ENCODE measurements around the gene STUB1. TPM values are rescaled to one million over a fixed set of nuclear protein-coding genes. Genes with fewer than 3 reads are reported as not detected.

STUB1 gene
- total RNA-seq, 1 donor from 2014 or later = 86.0 TPM

DNA sequence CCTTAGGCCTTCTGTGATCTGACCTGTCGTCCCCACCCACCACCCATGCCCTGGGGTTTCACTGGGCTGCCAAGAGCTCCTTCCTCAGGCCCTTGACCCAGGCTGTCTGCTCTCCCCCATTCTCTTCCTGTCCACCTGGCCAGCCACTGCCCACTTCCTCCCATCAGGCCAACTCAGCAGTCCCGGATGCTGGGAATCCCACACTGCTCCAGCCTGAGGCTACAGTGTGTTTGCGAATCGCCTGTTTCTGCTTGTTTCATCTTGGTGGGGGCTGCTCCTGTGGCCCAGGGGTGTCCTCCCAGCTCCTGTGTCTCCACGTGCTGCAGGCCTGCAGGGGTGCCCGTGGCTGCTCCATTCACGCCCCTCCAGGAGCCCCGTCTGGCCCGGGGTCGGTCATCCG lies 33.9 kb downstream of the STUB1 start:
- peaks cover 37% of the 10 kb centered on the region for H3K27me3 ChIP-seq (ENCODE audit: low read depth)
- intact Hi-C loops (cut with DNase I) = no loop called here
- TF ChIP-seq, protein P1, sequence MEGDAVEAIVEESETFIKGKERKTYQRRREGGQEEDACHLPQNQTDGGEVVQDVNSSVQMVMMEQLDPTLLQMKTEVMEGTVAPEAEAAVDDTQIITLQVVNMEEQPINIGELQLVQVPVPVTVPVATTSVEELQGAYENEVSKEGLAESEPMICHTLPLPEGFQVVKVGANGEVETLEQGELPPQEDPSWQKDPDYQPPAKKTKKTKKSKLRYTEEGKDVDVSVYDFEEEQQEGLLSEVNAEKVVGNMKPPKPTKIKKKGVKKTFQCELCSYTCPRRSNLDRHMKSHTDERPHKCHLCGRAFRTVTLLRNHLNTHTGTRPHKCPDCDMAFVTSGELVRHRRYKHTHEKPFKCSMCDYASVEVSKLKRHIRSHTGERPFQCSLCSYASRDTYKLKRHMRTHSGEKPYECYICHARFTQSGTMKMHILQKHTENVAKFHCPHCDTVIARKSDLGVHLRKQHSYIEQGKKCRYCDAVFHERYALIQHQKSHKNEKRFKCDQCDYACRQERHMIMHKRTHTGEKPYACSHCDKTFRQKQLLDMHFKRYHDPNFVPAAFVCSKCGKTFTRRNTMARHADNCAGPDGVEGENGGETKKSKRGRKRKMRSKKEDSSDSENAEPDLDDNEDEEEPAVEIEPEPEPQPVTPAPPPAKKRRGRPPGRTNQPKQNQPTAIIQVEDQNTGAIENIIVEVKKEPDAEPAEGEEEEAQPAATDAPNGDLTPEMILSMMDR (IDR thresholded peaks at IDR 0.05) = no peak
- H3K36me3 ChIP-seq = no peaks in the 10 kb centered on the region
- peak overlapping the region; percentile 34 for H3K4me3 ChIP-seq
- H3K4me1 ChIP-seq = peaks cover 18% of the 10 kb centered on the region
- DNase-seq (no peak), ATAC-seq (no peak)
- H3K27ac ChIP-seq = no peak overlapping the region
- H3K9me3 ChIP-seq = no peaks in the 10 kb centered on the region

DNA sequence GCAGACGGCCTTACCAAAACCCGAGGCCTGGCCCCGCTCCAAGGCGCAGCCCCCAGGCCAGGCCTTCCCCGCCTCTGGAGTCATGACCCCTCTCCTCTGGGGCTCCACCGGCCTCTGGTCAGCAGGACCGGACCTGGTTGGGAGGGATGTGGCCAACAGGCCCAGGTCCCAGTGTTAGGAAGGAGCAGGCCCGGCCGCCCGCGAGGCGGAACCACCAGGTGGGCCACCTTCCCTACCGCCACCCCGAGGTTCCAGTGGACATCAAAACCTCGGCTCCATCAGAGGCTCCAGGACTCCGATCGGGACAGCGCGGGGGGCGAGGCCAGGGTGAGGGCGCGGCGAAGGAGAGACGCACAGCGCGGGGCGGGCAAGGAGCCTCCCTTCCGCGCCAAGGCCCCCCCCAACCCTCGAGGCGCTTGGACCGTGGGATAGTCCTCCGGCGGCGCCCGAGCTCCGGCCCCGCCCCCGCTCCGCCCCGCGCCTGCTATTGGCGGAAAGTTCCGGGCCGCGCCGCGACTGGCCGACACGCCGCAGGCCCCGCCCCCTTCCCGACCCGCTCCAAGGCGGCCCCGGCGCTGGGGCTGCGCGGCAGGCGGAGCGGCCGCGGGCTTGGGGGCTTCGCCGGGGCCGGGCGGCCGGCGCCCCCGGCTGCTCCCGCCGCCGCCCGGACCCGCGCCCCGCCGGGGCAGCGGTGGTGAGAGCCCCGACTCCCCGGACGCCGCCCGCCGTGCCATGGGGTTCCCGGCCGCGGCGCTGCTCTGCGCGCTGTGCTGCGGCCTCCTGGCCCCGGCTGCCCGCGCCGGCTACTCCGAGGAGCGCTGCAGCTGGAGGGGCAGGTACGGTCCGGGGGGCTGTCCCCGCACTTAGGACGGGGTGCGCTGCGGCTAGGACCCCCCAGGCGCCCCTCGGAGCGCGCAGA lies 34.6 kb downstream of the STUB1 start, which contains the start of gene METRN:
Gene METRN, plus strand, starts transcription at position 561 of the 919 bp plus-strand sequence. Its CDS starts 172 bp downstream, at position 733.
- peaks cover 24% of the 10 kb centered on the region for H3K4me1 ChIP-seq
- ATAC-seq (peak; percentile 90 to 92), DNase-seq (peak; percentile 95)
- H3K4me3 ChIP-seq = peak within 1 kb of the TSS; percentile 77
- H3K27ac ChIP-seq = peak within 1 kb of the TSS; percentile 36
- no peaks in the 10 kb centered on the region for H3K36me3 ChIP-seq
- intact Hi-C loops (cut with DNase I) = no loop called here
- H3K27me3 ChIP-seq (ENCODE audit: low read depth) = peaks cover 30% of the 10 kb centered on the region
- H3K9me3 ChIP-seq = no peaks in the 10 kb centered on the region
- TF ChIP-seq, protein P1 (IDR thresholded peaks at IDR 0.05) = no peak

DNA sequence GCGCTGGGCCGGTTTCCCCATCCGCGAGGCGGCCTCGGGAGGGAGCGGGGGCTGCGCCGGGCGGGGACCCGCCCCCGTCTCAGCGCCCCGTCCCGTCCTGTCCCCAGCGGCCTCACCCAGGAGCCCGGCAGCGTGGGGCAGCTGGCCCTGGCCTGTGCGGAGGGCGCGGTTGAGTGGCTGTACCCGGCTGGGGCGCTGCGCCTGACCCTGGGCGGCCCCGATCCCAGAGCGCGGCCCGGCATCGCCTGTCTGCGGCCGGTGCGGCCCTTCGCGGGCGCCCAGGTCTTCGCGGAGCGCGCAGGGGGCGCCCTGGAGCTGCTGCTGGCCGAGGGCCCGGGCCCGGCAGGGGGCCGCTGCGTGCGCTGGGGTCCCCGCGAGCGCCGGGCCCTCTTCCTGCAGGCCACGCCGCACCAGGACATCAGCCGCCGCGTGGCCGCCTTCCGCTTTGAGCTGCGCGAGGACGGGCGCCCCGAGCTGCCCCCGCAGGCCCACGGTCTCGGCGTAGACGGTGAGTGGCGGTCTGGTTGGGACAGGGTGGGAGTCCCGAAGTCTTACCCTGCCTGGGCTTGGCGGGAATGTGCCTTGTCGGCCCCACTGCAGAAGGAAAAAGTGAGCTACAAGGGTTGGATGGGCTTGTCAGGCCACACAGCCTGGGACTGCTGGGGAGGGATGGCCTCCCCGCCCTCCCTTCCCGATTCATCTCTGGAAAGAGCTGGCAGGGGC lies 35.4 kb downstream of the STUB1 start:
- Histone ChIP-seq H3K9me3 (no peaks in the 10 kb centered on the region), H3K4me3 (peak overlapping the region; percentile 77), H3K4me1 (peaks cover 32% of the 10 kb centered on the region), H3K27ac (peak overlapping the region; percentile 36), H3K36me3 (no peaks in the 10 kb centered on the region), H3K27me3 (ENCODE audit: low read depth) (peaks cover 22% of the 10 kb centered on the region)
- no peak for DNase-seq
- TF ChIP-seq, protein P1 (IDR thresholded peaks at IDR 0.05) = no peak
- peak in 1 of 2 donors; percentile 5 for ATAC-seq
- intact Hi-C loops (cut with DNase I) = no loop called here

DNA sequence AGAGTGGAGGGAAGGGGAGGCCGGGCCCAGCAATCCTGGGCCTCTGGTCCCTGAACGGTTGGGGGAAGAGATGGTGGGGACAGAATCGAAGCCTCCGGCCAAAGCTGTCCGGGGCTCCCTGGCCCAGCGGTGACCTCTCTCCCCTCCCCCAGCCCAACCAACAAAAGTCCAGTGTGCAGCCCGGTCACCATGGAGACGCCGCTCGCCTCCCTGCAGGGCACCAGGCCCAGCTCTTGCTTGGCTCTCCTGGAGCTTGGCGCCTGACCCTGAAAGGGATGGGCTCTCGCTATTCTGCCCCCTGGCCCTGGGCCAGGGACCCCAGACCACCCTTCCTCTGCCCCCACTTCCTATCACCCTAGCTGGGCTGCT lies 36.0 kb downstream of the STUB1 start:
- no peaks in the 10 kb centered on the region for H3K9me3 ChIP-seq
- peaks cover 16% of the 10 kb centered on the region for H3K27me3 ChIP-seq (ENCODE audit: low read depth)
- H3K4me1 ChIP-seq = peaks cover 33% of the 10 kb centered on the region
- TF ChIP-seq, protein P1 (IDR thresholded peaks at IDR 0.05) = no peak
- DNase-seq (no peak), ATAC-seq (no peak)
- H3K4me3 ChIP-seq = peak overlapping the region; percentile 77
- no peaks in the 10 kb centered on the region for H3K36me3 ChIP-seq
- no peak overlapping the region for H3K27ac ChIP-seq
- intact Hi-C loops (cut with DNase I) = no loop called here

DNA sequence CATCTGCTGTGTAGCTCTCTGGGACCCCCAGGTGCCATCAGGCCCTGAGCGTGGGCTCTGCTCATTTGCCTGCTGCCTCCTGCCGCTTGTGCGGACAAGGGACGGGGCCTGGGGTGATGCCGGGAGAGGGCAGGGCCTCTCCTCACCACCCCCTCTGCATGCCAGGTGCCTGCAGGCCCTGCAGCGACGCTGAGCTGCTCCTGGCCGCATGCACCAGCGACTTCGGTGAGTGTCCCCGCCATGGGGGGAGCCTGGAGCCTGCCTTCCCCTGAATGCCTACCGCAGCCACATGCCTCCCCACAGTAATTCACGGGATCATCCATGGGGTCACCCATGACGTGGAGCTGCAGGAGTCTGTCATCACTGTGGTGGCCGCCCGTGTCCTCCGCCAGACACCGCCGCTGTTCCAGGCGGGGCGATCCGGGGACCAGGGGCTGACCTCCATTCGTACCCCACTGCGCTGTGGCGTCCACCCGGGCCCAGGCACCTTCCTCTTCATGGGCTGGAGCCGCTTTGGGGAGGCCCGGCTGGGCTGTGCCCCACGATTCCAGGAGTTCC lies 36.6 kb downstream of the STUB1 start:
- Histone ChIP-seq H3K36me3 (no peaks in the 10 kb centered on the region), H3K4me1 (peaks cover 38% of the 10 kb centered on the region), H3K27ac (no peak overlapping the region), H3K4me3 (no peak overlapping the region), H3K9me3 (no peaks in the 10 kb centered on the region), H3K27me3 (ENCODE audit: low read depth) (peaks cover 10% of the 10 kb centered on the region)
- DNase-seq (no peak), ATAC-seq (no peak)
- TF ChIP-seq, protein P1 (IDR thresholded peaks at IDR 0.05) = no peak
- intact Hi-C loops (cut with DNase I) = no loop called here
